Heart right ventricle (tissue), 16 donors: ENCODE data around the gene NFYC. TPM values are rescaled to one million over a fixed set of nuclear protein-coding genes. Genes with fewer than 3 reads are reported as not detected.

Experiments
- ATAC-seq, 8 donors: fragments of 200-7000 bp; cut with Tn5 transposase; one replicate each; pipeline ENCODE4 v1.9.1; 2020; ENCODE audit warnings: mild to moderate bottlenecking in 8 of 8, moderate library complexity in 8 of 8, moderate number of reproducible peaks in 1 of 8
- DNase-seq, 2 donors: peaks; one replicate each; pipeline ENCODE4 v3.0.0-alpha.2; 2020
- H3K27ac ChIP-seq, 10 donors: fragments of 200-600 bp; sonication (generic) in 2 of 10; one replicate each; pipeline versions ENCODE4 v1.5.0 to v1.8.0; 2020 to 2022; ENCODE audit warnings: mild to moderate bottlenecking in 3 of 10
- H3K27me3 ChIP-seq, 7 donors: fragments of 200-600 bp; one replicate each; pipeline ENCODE4 v1.8.0; 2021 to 2022; ENCODE audit warnings: mild to moderate bottlenecking in 2 of 7
- H3K36me3 ChIP-seq, 9 donors: fragments of 200-600 bp; sonication (generic) in 1 of 9; one replicate each; pipeline versions ENCODE4 v1.5.0 to v1.8.0; 2020 to 2022; ENCODE audit warnings: mild to moderate bottlenecking in 2 of 9
- H3K4me1 ChIP-seq, 9 donors: fragments of 200-600 bp; sonication (generic) in 1 of 9; one replicate each; pipeline versions ENCODE4 v1.5.0 to v1.8.0; 2020 to 2022; ENCODE audit warnings: mild to moderate bottlenecking in 4 of 9
- H3K4me3 ChIP-seq, 10 donors: fragments of 200-600 bp; sonication (generic) in 2 of 10; one replicate each; pipeline versions ENCODE4 v1.5.0 to v1.8.0; 2020 to 2022; ENCODE audit warnings: mild to moderate bottlenecking in 7 of 10, moderate library complexity in 2 of 10
- H3K9me3 ChIP-seq, 11 donors: fragments of 200-600 bp in 10 of 11; sonication (generic) in 2 of 11; one replicate each; pipeline versions ENCODE4 v1.5.0 to v1.8.0; 2013 to 2022; ENCODE audit warnings: mild to moderate bottlenecking in 2 of 11, control low read depth in 1 of 11, moderate library complexity in 1 of 11
- WGBS, 2 donors: extraction: QIAGEN DNeasy Blood & Tissue Kit; methylation state at CpG; one replicate each; pipeline ENCODE4 v1.1.7; 2013; ENCODE audit warnings: inconsistent platforms in 1 of 2; 5-methylcytosine and 5-hydroxymethylcytosine counted together
- intact Hi-C, 10 donors: fragments of 100-400 bp; cut with DNase I; formaldehyde crosslinking; loops; one replicate each; pipeline versions ENCODE4 v1.11.1 to v1.14.2; 2022
- polyA plus RNA-seq, 2 donors: library from polyadenylated mRNA; stranded (reverse); fragments of 200-250 nt; gene quantifications; one replicate each; pipeline ENCODE4 v1.2.3, GENCODE V29; 2013
- total RNA-seq, 10 donors: library from RNA; stranded (reverse); fragmentation: NEBNext Ultra II Directional in 3 of 10; extraction: Animal tissue kit (Norgen Biotek cat#: 25700) in 3 of 10; gene quantifications; one replicate each; pipeline versions ENCODE4 v1.2.1 to v1.2.4, GENCODE V29; 2021 to 2023
- TF ChIP-seq, protein P1 (sequence below), 9 donors: fragments of 200-600 bp; sonication (generic) in 2 of 9; IDR thresholded peaks; one replicate each; pipeline versions ENCODE4 v1.5.0 to v1.8.0; 2021 to 2022; ENCODE audit warnings: antibody characterized with exemption in 9 of 9, mild to moderate bottlenecking in 5 of 9, moderate library complexity in 1 of 9
- donor health status: Arrhythmogenic right ventricular cardiomyopathy.
- donor health status: ischemic (EF 13 %, LVEDD 7.1; RV severe dilation, severe dysfunction).
- donor health status: healthy with polysubstance abuse.
- donor health status: DM: no; HTN: yes; CAD: no.
- donor health status: DM: no; HTN: no; CAD: no.
- donor health status: ischemic (EF 25% LVEDD 6.9; RV normal size, moderate dysfunction).
- donor health status: ischemic (EF 25% LVEDD 5.7; RV mildly dilated, moderate dysfunction).
- donor health status: healthy.
- donor health status: DM: yes; HTN: yes; CAD: no.
- donor health status: Ischemic cardiomyopathy.
- donor health status: ischemic (EF 35%, LVEDD 5.7; RV mildly dilated, moderate dysfunction).
- donor health status: nonischemic (EF 11% LVEDD 7.7; RV severe dilation, severe dysfunction).
- donor health status: DM: yes; HTN: yes; CAD: no.
- donor health status: PGD.
- donor health status: ischemic (EF 29% LVEDD 5.4; RV normal size, mild dysfunction).
- donor health status: nonischemic (EF 23%, LVEDD 6.1; RV moderate dilation, normal function).

Gene NFYC
- total and polyA plus RNA-seq, 12 donors = 49.9 to 84.7 (median 71.7) TPM

DNA sequence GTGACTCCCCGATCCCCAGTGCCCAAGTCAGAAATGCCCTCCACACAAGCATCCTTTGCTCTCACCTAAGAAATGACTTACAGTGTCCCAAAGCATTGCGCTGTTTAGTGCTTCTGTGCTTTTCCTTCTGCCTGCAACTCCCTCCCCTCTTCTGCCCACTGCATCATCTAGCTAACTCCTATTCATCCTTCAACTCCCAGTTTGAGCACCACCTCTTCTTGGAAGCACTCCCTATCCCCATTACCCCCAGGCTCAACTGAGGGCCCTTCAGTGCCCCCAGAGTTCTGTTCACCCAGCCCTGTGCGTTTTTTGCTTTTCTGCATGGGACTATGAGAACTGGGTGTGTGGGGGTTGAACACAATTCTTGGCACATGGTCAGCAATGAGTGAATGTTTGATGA lies 102.1 kb downstream of the NFYC start:
- no peak overlapping the region for H3K27ac ChIP-seq
- H3K36me3 ChIP-seq = no peaks in the 10 kb centered on the region
- no peaks in the 10 kb centered on the region for H3K9me3 ChIP-seq
- no peaks in the 10 kb centered on the region for H3K27me3 ChIP-seq
- ATAC-seq (no peak), DNase-seq (no peak)
- WGBS, 2 donors = 90 to 97% methylated on average over 3 of the region's 3 CpGs
- no peak overlapping the region for H3K4me3 ChIP-seq
- intact Hi-C loops = no loop called here
- peaks cover 0 to 26% (median 11%) of the 10 kb centered on the region in 9 donors for H3K4me1 ChIP-seq
- TF ChIP-seq, protein P1, sequence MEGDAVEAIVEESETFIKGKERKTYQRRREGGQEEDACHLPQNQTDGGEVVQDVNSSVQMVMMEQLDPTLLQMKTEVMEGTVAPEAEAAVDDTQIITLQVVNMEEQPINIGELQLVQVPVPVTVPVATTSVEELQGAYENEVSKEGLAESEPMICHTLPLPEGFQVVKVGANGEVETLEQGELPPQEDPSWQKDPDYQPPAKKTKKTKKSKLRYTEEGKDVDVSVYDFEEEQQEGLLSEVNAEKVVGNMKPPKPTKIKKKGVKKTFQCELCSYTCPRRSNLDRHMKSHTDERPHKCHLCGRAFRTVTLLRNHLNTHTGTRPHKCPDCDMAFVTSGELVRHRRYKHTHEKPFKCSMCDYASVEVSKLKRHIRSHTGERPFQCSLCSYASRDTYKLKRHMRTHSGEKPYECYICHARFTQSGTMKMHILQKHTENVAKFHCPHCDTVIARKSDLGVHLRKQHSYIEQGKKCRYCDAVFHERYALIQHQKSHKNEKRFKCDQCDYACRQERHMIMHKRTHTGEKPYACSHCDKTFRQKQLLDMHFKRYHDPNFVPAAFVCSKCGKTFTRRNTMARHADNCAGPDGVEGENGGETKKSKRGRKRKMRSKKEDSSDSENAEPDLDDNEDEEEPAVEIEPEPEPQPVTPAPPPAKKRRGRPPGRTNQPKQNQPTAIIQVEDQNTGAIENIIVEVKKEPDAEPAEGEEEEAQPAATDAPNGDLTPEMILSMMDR (IDR thresholded peaks at IDR 0.05) = no peak

DNA sequence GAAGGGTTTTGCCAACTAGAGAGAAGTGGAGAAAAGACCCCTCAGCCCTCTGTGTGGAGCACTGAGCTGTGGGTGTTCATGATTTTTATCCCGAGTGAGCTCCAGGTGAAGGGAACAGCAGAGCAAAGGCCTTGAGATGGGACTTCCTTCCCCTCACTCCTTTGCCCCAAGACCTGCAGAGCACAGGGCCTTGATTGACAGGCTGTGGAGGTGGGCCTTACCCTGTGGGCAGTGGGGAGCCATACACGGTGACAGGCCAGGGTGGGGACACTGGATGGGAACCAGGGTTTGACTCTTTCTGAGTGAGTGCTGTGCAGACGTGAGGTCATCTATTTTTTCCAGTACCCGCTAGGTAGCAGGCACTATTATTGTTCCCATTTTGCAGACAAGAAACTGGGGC lies 102.5 kb downstream of the NFYC start:
- Histone ChIP-seq H3K27me3 (no peaks in the 10 kb centered on the region), H3K27ac (no peak overlapping the region), H3K4me1 (peaks cover under 1 to 30% (median 14%) of the 10 kb centered on the region in 9 donors), H3K36me3 (no peaks in the 10 kb centered on the region), H3K4me3 (no peak overlapping the region), H3K9me3 (no peaks in the 10 kb centered on the region)
- intact Hi-C loops = no loop called here
- ATAC-seq (no peak), DNase-seq (no peak)
- TF ChIP-seq, protein P1 (IDR thresholded peaks at IDR 0.05) = no peak
- 89 to 93% methylated on average over 4 of the region's 4 CpGs for WGBS, 2 donors

DNA sequence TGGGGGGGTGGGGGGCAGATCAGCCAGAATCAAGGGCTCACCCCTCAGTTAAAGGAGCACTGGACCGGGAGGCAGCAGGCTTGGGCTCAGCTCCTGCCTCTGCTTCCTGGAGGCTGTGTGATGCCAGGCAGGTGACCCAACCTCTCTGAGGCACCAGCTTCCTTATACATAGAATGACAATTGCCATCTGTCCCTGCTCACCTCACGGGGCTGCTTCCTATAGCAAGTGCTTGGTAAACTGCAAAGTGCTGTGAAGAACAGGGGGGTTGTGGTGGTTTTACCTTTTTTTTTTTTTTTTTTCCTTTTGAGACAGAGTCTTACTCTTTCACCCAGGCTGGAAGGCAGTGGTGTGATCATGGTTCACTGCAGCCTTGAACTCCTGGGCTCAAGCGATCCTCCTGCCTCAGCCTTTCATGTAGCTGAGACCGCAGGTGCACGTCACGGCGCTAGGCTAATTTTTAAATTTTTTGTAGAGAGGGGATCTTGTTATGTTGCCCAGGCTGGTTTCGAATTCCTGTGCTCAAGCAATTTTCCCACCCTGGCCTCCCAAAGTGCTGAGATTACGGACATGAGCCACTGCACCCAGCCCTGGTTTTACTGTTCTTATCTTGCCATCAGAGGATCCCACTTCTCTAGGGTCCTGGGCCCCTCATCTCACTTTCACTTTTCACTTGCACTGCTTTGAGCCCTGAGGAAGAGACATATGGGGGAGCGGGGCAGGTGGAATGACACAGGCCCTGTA lies 103.6 kb downstream of the NFYC start:
- H3K27me3 ChIP-seq = no peaks in the 10 kb centered on the region
- intact Hi-C loops = no loop called here
- peaks cover 10 to 41% (median 25%) of the 10 kb centered on the region in 9 donors for H3K4me1 ChIP-seq
- ATAC-seq (no peak), DNase-seq (no peak)
- WGBS, 2 donors = 86 to 88% methylated on average over 10 of the region's 10 CpGs
- no peak overlapping the region for H3K4me3 ChIP-seq
- H3K9me3 ChIP-seq = no peaks in the 10 kb centered on the region
- no peaks in the 10 kb centered on the region for H3K36me3 ChIP-seq
- TF ChIP-seq, protein P1 (IDR thresholded peaks at IDR 0.05) = no peak
- no peak overlapping the region for H3K27ac ChIP-seq

DNA sequence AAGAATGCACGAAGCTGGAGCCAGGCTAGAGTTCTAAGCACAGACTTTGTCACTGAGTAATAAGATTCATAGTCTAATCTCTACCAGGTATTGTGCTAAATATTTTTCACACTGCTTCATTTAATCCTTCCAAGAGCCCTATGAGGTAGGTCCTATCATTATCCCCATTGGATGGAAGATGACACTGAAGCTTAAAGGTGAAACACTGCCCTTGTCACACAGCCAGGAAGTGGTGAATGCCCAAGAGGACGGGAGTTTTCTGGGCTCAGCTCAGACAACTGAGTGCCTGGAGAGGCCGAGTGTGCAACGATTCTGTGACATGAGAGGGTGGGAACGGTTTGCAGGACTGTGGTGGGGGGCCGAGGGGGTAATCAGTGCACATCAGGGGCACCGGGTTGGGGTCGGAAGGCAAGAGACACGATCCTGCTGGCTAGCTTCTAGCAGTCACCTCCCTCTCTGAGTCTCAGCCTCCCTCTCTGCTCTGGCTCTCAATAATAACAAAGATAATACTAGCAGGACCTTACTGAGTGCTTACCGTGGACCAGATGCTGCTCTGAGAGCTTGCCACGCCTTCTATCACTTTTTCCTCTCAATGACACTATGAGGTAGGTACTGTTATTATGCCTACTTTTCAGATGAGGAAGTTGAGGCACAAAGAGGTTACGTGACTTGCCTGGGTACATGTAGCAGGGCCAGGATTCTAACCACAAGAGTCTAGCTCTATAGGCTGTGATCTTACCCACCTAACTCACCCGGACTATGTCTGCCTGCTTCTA lies 104.5 kb downstream of the NFYC start:
- 65 to 72% methylated on average over 13 of the region's 13 CpGs for WGBS, 2 donors
- H3K27ac ChIP-seq = no peak overlapping the region

More for the DNA sequence above, 104.5 kb downstream of the NFYC start:
- Histone ChIP-seq H3K27me3 (no peaks in the 10 kb centered on the region), H3K36me3 (no peaks in the 10 kb centered on the region), H3K9me3 (no peaks in the 10 kb centered on the region), H3K4me3 (no peak overlapping the region), H3K4me1 (peaks cover 11 to 41% (median 30%) of the 10 kb centered on the region in 9 donors)
- TF ChIP-seq, protein P1 (IDR thresholded peaks at IDR 0.05) = no peak
- intact Hi-C loops = no loop called here
- ATAC-seq (no peak), DNase-seq (no peak)
